DND-41 (cell line): ENCODE results near the gene ENTPD3.

ENCODE experiments used
- ATAC-seq: fragments of 200-7000 bp; cut with Tn5 transposase; 3 replicates; pipeline ENCODE4 v1.9.1; 2021; ENCODE audit warnings: low read depth; ENCODE audit not compliant: insufficient read depth
- DNase-seq: peaks from one replicate; pipeline ENCODE4 v3.0.0-alpha.2; 2020
- H2AFZ ChIP-seq: 2 replicates; pipeline ENCODE4 v1.6.0; 2012; ENCODE audit warnings: low read depth, low read length
- H3K27ac ChIP-seq: 2 replicates; pipeline ENCODE4 v1.5.1; 2012; ENCODE audit warnings: low read length, inconsistent platforms
- H3K27me3 ChIP-seq: fragments of 200-600 bp; sonication (generic); 2 replicates; pipeline ENCODE4 v1.6.0; 2012; ENCODE audit warnings: low read length, mild to moderate bottlenecking, inconsistent platforms; ENCODE audit not compliant: insufficient read depth, poor library complexity
- H3K36me3 ChIP-seq: 2 replicates; pipeline ENCODE4 v1.5.1; 2012; ENCODE audit warnings: low read length, inconsistent platforms; ENCODE audit not compliant: insufficient read depth
- H3K4me1 ChIP-seq: 2 replicates; pipeline ENCODE4 v1.5.1; 2012; ENCODE audit warnings: mild to moderate bottlenecking, low read length; ENCODE audit not compliant: insufficient read depth
- H3K4me2 ChIP-seq: 2 replicates; pipeline ENCODE4 v1.6.0; 2012; ENCODE audit warnings: mild to moderate bottlenecking, moderate library complexity, low read length, inconsistent platforms; ENCODE audit not compliant: insufficient read depth
- H3K4me3 ChIP-seq, 2 experiments: fragments of 200-600 bp in 1 of 2; shearing (Covaris generic) in 1 of 2; 2 replicates each; pipeline ENCODE4 v1.5.1; 2012 to 2016; ENCODE audit warnings: inconsistent platforms in 2 of 2, low read length in 2 of 2, mild to moderate bottlenecking in 2 of 2, low read depth in 1 of 2, moderate library complexity in 1 of 2
- H3K79me2 ChIP-seq: 2 replicates; pipeline ENCODE4 v1.6.0; 2012; ENCODE audit warnings: low read length, inconsistent platforms; ENCODE audit not compliant: insufficient read depth
- H3K9ac ChIP-seq: 2 replicates; pipeline ENCODE4 v1.6.0; 2012; ENCODE audit warnings: low read depth, mild to moderate bottlenecking, inconsistent platforms, low read length, moderate library complexity
- H3K9me3 ChIP-seq: 2 replicates; pipeline ENCODE4 v1.5.1; 2012; ENCODE audit warnings: low read length, moderate library complexity, mild to moderate bottlenecking, inconsistent platforms; ENCODE audit not compliant: insufficient read depth, severe bottlenecking
- H4K20me1 ChIP-seq: 2 replicates; pipeline ENCODE4 v1.6.0; 2012; ENCODE audit warnings: low read length; ENCODE audit not compliant: insufficient read depth
- CTCF ChIP-seq: IDR thresholded peaks from 2 replicates; pipeline ENCODE4 v1.5.1; 2012; ENCODE audit warnings: borderline replicate concordance, low read length, moderate library complexity, mild to moderate bottlenecking; ENCODE audit not compliant: poor library complexity, severe bottlenecking; ENCODE audit errors: extremely low read depth
- EZH2 ChIP-seq: IDR thresholded peaks from 3 replicates; pipeline ENCODE4 v1.6.1; 2012; ENCODE audit warnings: borderline replicate concordance, low read depth, mild to moderate bottlenecking, moderate library complexity, low read length, inconsistent platforms; ENCODE audit not compliant: severe bottlenecking

Gene ENTPD3

GRCh38 chr3:40387001-40387894 is at the start of gene ENTPD3:
ENTPD3 (plus strand) TSS chr3:40387184; CDS start chr3:40388058, 874 bp downstream.
- Histone ChIP-seq H3K9me3 (no peaks in the 10 kb centered on the region), H3K79me2 (no peaks in the 10 kb centered on the region), H3K36me3 (no peaks in the 10 kb centered on the region), H3K27ac (no peak within 1 kb of the TSS), H3K4me1 (no peaks in the 10 kb centered on the region), H3K9ac (no peak within 1 kb of the TSS), H3K4me3 (no peak within 1 kb of the TSS), H2AFZ (no peak within 1 kb of the TSS), H3K4me2 (no peak within 1 kb of the TSS), H3K27me3 (no peaks in the 10 kb centered on the region), H4K20me1 (no peaks in the 10 kb centered on the region)
- ATAC-seq (no peak), DNase-seq (no peak)
- no peak for TF ChIP-seq CTCF
- TF ChIP-seq EZH2: no peak

GRCh38 chr3:40339871-40340270 is 47.1 kb upstream of the ENTPD3 start:
- Histone ChIP-seq H3K4me2 (no peak overlapping the region), H3K36me3 (no peaks in the 10 kb centered on the region), H4K20me1 (no peaks in the 10 kb centered on the region), H3K4me3 (no peak overlapping the region), H3K79me2 (no peaks in the 10 kb centered on the region), H3K9ac (no peak overlapping the region), H3K27me3 (peaks cover 3% of the 10 kb centered on the region), H2AFZ (no peak overlapping the region), H3K9me3 (no peaks in the 10 kb centered on the region), H3K4me1 (no peaks in the 10 kb centered on the region), H3K27ac (no peak overlapping the region)
- DNase-seq (no peak), ATAC-seq (no peak)
- TF ChIP-seq EZH2 (no peak), CTCF (no peak)

GRCh38 chr3:40340541-40341170 is 46.3 kb upstream of the ENTPD3 start:
- Histone ChIP-seq H3K4me2 (no peak overlapping the region), H3K27me3 (peaks cover 3% of the 10 kb centered on the region), H3K36me3 (no peaks in the 10 kb centered on the region), H3K9me3 (no peaks in the 10 kb centered on the region), H2AFZ (no peak overlapping the region), H3K9ac (no peak overlapping the region), H3K27ac (no peak overlapping the region), H3K4me3 (no peak overlapping the region), H3K4me1 (no peaks in the 10 kb centered on the region), H3K79me2 (no peaks in the 10 kb centered on the region), H4K20me1 (no peaks in the 10 kb centered on the region)
- DNase-seq (no peak), ATAC-seq (no peak)
- TF ChIP-seq CTCF: no peak
